Activated T-helper 9 cell treated with anti-CD3 and anti-CD28 coated beads, Interleukin-2, amount 50 U/mL, for 16 hours (primary cell): ENCODE measurements around the gene DCAF4.

Experiments
- DNase-seq: peaks from one replicate; pipeline ENCODE4 v3.0.0-alpha.2; 2020; ENCODE audit warnings: low read depth

Gene DCAF4, protein sequence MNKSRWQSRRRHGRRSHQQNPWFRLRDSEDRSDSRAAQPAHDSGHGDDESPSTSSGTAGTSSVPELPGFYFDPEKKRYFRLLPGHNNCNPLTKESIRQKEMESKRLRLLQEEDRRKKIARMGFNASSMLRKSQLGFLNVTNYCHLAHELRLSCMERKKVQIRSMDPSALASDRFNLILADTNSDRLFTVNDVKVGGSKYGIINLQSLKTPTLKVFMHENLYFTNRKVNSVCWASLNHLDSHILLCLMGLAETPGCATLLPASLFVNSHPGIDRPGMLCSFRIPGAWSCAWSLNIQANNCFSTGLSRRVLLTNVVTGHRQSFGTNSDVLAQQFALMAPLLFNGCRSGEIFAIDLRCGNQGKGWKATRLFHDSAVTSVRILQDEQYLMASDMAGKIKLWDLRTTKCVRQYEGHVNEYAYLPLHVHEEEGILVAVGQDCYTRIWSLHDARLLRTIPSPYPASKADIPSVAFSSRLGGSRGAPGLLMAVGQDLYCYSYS

GRCh38 chr14:72926292-72927028 lies at the start of gene DCAF4:
TSS of gene DCAF4 (plus strand) at chr14:72926464. CDS start at chr14:72937979, 11,515 bp downstream.
- DNase-seq = peak; percentile 90

DNA sequence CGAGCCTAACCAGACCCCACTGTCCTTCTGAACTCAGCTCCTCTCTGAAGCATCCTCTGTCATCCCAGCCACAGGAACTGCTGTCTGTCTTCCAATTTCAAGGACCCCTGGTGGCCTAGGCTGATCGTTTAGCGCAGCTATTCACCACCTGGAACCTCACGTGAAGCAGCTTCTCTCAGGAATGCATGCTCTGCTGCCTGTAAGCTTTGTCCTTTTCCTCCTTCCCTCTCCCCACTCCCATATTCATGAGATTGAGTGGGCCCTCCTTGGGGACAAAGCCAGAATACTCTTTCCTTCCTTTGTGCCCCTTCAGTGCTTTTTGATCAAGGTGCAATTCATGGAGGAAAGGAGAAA lies 49.6 kb upstream of the DCAF4 start:
- no peak for DNase-seq

DNA sequence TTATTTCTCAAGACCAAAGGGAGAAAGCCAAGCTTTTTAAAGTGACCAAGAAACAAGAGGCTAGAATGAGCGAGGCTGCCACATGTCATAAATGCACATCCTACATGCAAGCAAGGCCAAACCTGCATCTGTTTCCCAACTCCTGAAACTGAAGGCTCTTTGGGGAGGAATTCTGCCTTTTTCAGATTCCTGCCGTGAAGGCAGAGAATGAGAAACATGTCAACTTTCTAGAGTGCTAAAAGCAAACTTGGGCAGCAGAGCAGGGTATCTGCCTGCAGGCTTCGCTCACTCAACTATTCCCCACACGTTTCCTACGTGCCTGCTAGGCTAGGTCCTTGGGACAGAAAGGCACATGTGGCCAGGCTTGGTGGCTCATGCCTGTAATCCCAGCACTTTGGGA lies 47.5 kb upstream of the DCAF4 start:
- no peak for DNase-seq

DNA sequence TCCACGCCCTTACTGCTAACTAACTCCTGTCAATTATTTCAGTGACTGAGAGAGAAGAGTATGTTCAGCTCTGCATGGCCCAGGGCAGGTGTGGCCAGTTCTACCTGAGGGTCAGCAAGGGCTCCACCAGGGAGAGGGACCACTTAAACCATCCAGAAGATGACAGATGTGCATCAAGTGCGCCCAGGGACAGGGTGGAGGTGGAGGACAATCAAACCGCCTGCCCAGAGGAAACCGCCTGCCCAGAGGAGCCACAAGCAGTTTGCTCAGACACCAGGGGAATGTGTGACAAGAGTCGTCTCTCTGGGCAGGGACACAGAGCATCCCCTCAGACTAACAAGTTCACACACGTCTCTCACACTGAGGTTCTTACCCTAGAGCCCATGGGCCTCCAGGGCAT lies 46.8 kb upstream of the DCAF4 start:
- DNase-seq = no peak

GRCh38 chr14:72880164-72880563 lies 46.1 kb upstream of the DCAF4 start:
- no peak for DNase-seq

DNA sequence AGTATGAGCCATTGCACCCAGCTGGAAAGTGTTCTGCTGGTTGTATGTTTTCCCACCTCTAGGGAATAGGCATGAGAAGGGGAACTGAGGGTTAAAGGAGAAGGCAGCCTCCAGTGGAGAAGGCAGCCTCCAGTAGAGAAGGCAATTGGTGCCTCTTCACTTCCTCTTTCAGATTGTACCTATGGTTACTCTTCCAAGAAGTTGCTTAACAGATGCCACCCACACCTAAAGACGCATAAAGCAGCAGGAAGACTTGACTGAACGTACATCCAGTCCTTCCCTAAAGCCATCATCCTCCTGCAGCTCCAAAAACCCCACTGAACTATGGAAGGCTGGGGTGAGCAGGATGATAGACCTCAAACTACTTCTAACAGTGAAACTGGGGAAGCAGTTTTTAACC lies 45.4 kb upstream of the DCAF4 start:
- no peak for DNase-seq

- no peak for DNase-seq
These were observed 44.7 kb upstream of the DCAF4 start for GRCh38 chr14:72881543-72881942.

DNA sequence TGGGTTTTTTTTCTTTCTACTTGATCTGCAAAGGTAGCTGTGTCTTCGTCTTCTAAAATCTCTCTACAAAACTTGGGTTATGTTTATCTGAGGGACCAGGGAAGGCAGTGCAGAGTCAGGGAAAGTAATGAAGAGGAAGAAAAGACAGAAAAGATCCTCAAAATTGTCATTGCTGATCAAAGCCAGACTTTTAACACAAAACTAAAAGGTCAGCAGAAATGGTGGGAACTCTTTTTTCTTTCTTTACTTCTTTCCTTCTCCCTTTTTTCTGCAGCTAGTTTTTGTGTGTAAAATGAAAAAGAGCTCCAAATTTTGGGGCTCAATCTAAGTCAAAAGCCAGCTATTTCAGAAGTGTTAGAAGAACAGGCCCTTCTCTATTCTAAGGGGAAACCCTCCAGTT lies 44.2 kb upstream of the DCAF4 start:
- DNase-seq = no peak

DNA sequence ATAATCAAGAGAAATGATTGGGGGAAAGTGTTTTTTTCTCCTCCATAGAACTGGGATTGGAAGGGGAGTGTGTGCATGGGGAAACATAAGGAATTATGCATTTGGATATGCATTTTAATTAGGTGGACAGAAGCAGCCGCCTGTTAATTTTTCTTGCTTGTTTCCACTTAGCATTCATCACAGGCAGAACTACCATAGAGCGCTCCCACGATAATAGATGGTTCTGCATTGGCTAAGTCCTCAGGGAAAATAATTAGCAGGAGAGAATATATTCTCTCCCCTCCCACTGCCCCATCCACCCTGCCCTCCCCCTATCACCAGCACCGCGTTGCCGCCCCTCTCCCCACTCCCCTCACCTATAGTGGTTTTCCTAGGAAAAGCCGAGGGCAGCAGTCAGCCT lies 43.8 kb upstream of the DCAF4 start:
- DNase-seq = no peak

DNA sequence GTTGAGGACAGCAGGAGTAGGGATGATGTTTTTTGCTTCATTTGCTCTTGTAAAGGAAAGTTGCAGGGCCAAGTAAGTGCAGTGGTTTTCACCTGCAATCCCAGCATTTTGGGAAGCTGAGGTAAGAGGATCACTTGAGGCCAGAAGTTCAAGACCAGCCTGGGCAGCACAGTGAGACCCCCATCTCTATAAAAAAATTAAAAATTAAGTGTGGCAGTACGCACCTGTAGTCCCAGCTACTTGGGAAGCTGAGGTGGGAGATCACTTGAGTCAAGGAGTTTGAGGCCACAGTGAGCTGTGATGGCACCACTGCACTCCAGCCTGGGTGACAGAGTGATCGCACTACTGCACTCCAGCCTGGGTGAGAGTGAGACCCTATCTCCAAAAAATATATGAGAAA lies 43.2 kb upstream of the DCAF4 start:
- no peak for DNase-seq

- DNase-seq = no peak
These were observed 42.3 kb upstream of the DCAF4 start for GRCh38 chr14:72883961-72884360.

DNA sequence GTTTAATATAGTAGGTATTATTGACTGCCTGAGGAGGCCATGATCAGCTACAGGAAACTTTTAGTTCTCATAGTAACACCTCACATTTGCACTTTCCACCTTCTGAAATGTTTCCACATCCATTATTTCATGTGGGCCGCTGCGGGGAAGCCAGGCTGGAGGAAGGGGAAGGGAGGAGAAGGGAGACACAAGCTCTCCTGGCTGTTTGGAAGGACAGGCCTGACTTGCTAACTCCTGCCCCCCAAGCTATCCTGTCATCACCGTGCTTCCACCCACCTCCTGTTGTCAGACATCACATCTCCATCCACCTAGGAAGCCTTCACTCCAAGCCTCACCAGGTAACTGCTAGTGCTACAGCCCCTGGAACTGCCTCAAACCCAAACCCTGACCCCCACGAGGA lies 41.9 kb upstream of the DCAF4 start:
- no peak for DNase-seq

DNA sequence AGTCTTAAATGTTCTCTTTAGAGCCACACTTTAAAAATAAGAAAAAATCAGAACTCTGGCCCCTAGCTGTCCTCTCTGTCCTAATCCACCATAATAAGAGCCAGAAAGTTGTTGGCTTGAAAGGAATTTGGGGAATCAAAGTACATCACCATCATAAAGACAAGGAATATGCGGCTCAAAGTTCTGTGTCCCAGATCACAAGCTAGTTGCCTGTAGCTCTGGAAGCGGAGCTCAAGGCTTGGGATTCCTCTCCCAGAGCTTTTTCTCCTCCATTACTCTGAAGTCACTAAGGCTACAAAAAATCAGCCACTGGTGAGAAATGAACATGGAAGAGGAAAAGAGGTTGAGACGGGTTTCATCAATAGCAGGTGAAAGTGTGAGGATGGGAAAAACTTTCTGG lies 38.8 kb upstream of the DCAF4 start:
- no peak for DNase-seq

DNA sequence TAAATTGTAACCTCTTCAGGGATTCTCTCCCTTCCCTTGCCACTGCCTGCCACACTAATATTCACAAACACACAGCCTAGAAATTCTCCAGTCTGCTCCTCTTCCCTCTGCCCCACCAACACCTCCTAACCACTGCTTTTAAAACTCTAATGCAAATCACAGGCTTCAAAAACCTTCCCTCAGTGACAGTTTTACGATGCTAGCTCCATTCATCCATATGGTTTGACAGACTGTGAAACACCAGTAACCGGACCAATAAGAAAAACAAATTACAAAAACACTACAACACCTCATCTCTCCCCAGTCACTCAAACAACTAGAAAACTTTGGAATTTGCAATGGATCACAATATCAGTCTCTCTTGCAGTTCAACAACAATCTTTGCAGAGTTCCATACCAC lies 38.1 kb upstream of the DCAF4 start:
- no peak for DNase-seq

DNA sequence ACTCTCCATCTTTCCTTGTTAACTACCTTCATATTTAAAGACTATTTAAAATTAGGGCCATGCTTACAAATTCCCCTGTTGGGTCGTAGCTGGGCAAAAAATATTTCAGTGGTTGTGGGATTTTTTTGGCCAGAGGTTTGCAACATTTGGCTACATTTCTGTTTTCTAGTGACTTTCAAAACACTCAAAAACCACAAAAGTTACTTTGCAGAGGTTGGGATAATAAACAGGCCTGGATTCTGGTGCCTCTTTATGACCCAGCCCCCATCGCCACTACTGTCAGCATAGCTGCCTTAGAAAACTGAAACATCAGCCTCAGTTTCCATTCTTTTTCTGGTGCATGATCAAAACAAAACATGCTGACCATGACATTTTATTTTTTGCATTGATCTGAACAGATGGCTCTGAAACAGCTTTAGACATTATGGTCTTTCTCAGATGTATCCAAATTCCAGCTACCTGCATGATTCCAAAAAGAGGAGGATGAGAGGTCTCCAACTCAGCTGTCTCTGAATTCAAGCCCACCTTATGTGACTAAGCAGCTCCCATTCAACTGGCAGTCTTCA lies 37.5 kb upstream of the DCAF4 start:
- no peak for DNase-seq

GRCh38 chr14:72889366-72889765 lies 36.9 kb upstream of the DCAF4 start:
- no peak for DNase-seq

- no peak for DNase-seq
These were observed 34.6 kb upstream of the DCAF4 start for GRCh38 chr14:72891666-72892102.

GRCh38 chr14:72892103-72892878 lies 34.0 kb upstream of the DCAF4 start:
- DNase-seq = no peak

- no peak for DNase-seq
These were observed 33.2 kb upstream of the DCAF4 start for GRCh38 chr14:72892879-72893635.

GRCh38 chr14:72893636-72894322 lies 32.5 kb upstream of the DCAF4 start, which contains the start of gene DPF3:
TSS of gene DPF3 (minus strand) at chr14:72894101. CDS start at chr14:72894088, 13 bp downstream.
- peak; percentile 89 for DNase-seq

- DNase-seq = no peak
These were observed 32.0 kb upstream of the DCAF4 start for GRCh38 chr14:72894323-72894622.
